Measurements from ENCODE around the gene CYP19A1. TPM values are rescaled to one million over a fixed set of nuclear protein-coding genes. Genes with fewer than 3 reads are reported as not detected.

Gene CYP19A1
- total RNA-seq, 3 donors from 2014 or later = 1.0 to 24.9 (median 6.9) TPM

DNA sequence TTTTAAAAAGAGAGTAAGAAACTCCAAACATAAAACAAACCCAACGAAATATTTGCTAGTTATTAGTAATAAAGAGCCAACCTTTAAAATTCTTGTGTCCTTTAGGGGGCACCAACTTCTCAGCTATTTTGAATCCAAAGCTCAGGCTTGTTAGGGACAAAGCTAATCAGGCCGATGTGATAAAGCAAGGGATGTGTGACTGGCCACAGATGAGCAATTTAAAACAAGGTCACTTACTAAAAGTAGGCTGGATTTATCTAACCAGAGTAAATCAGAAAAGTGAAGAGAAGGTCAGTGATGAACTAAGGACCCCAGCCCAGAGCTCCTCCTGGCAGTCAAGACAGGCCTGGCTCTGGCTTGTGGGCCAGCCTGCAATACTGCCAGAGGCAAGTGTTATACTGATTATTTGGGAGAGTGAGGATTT, 108.5 kb downstream of the CYP19A1 start:
- Histone ChIP-seq H3K4me1 (no peaks in the 10 kb centered on the region), H3K4me3 (no peak overlapping the region), H3K27ac (no peak overlapping the region), H3K36me3 (no peaks in the 10 kb centered on the region), H3K27me3 (no peaks in the 10 kb centered on the region), H3K9me3 (no peaks in the 10 kb centered on the region)
- peak in 1 of 3 donors; percentile 35 for TF ChIP-seq CTCF (IDR thresholded peaks at IDR 0.05)
- no peak for TF ChIP-seq POLR2A (IDR thresholded peaks at IDR 0.05)
- intact Hi-C loops (cut with DNase I; ENCODE audit: low total_unique reads) = no loop called here
- no peak for DNase-seq (ENCODE audit: low spot score in 2 of 2)

DNA sequence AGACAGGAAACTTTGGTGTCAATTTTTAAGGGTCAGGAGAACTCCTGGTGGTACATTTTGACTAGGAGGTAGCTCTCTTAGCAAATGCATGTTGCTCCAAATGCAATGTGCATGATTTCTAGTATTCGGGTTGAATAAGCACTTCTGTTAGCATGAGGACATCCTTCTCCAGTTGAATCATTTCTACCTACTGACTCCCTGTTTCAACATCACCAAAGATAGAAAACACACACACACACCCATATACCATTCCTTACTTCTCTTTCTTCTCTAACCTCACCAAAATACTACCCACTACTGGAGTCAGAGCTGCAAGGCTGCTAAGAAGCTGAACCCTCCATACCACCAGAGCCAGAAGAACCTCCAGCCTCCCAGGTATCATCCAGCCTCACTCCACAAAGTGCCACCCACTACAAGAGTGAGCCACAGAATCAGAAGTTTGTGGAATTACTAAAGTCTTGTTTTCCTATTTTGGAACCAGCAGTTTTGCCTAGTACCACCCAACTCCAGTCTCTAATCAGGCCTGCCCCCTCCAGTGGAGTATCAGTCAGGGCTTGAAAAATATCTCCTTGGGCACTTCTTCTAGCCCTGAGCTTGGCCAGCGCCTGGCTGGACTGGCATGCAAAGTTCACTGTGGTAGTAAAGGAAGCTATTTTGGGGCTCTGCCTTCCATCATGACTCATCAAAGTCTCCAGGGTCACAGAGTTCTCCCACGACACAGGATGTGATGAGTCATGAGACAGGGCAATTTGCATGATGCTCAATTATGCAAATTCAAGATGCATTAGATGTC, 110.3 kb downstream of the CYP19A1 start:
- DNase-seq (ENCODE audit: low spot score in 2 of 2) = no peak
- intact Hi-C loops (cut with DNase I; ENCODE audit: low total_unique reads) = no loop called here

DNA sequence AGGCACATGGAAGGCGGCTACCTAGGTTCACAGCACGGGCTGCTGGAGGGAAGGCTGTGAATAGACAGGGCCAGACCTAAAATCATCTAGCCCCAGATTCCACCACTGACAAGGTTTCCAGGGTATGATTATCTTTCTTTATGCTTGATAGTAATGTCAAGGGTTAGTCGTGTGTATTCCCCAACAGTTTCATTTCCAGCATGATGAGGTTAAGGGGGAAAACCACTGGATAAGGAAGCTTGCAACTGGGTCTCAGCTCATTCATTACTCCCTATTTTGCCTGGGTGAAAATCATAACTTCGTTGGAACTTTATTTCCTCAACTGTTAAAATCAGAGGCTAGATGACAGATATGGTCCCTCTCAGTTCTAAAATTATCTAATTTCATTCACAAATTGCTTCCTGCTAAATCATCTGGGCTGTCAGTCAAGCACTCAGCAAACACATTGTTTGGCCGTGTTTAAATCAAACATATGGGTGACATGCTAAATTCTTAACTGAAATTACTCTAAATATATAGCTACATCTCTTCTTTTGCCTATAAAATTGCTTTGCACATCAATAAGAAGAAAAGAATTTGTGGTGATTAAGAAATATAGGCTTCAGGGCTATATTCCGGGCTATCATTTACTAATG, 111.7 kb downstream of the CYP19A1 start:
- H3K9me3 ChIP-seq = no peaks in the 10 kb centered on the region
- no peaks in the 10 kb centered on the region for H3K27me3 ChIP-seq
- no peak for DNase-seq (ENCODE audit: low spot score in 2 of 2)
- no peak overlapping the region for H3K4me3 ChIP-seq
- intact Hi-C loops (cut with DNase I; ENCODE audit: low total_unique reads) = no loop called here
- H3K4me1 ChIP-seq = peaks cover 0 to 4% of the 10 kb centered on the region in 2 donors
- H3K27ac ChIP-seq = no peak overlapping the region
- H3K36me3 ChIP-seq = no peaks in the 10 kb centered on the region
- TF ChIP-seq POLR2A (IDR thresholded peaks at IDR 0.05) = no peak
- TF ChIP-seq CTCF (IDR thresholded peaks at IDR 0.05) = no peak
- no peak for TF ChIP-seq POLR2AphosphoS5 (IDR thresholded peaks at IDR 0.05)

More for the DNA sequence above, 110.3 kb downstream of the CYP19A1 start:
- Histone ChIP-seq H3K4me1 (peaks cover 0 to 4% of the 10 kb centered on the region in 2 donors), H3K27ac (no peak overlapping the region), H3K9me3 (no peaks in the 10 kb centered on the region), H3K27me3 (no peaks in the 10 kb centered on the region), H3K36me3 (no peaks in the 10 kb centered on the region), H3K4me3 (no peak overlapping the region)
- no peak for TF ChIP-seq CTCF (IDR thresholded peaks at IDR 0.05)
- no peak for TF ChIP-seq POLR2A (IDR thresholded peaks at IDR 0.05)
- no peak for TF ChIP-seq POLR2AphosphoS5 (IDR thresholded peaks at IDR 0.05)

GRCh38 chr15:51224428-51224827, 114.0 kb downstream of the CYP19A1 start:
- no peak overlapping the region for H3K4me3 ChIP-seq
- H3K4me1 ChIP-seq = peaks cover 0 to 4% of the 10 kb centered on the region in 2 donors
- no peak overlapping the region for H3K27ac ChIP-seq
- intact Hi-C loops (cut with DNase I; ENCODE audit: low total_unique reads) = no loop called here
- H3K27me3 ChIP-seq = no peaks in the 10 kb centered on the region
- TF ChIP-seq POLR2AphosphoS5 (IDR thresholded peaks at IDR 0.05) (no peak), POLR2A (IDR thresholded peaks at IDR 0.05) (no peak), CTCF (IDR thresholded peaks at IDR 0.05) (no peak)
- DNase-seq (ENCODE audit: low spot score in 2 of 2) = no peak
- H3K9me3 ChIP-seq = no peaks in the 10 kb centered on the region
- no peaks in the 10 kb centered on the region for H3K36me3 ChIP-seq

GRCh38 chr15:51223771-51224229, 114.6 kb downstream of the CYP19A1 start:
- H3K4me3 ChIP-seq = no peak overlapping the region
- H3K27me3 ChIP-seq = no peaks in the 10 kb centered on the region
- peak overlapping the region in 1 of 2 donors; percentile 19 for H3K27ac ChIP-seq
- DNase-seq (ENCODE audit: low spot score in 2 of 2) = peak in 1 of 2 donors; percentile 49
- TF ChIP-seq CTCF (IDR thresholded peaks at IDR 0.05) (no peak), POLR2A (IDR thresholded peaks at IDR 0.05) (no peak)
- H3K4me1 ChIP-seq = peaks cover 0 to 4% of the 10 kb centered on the region in 2 donors
- intact Hi-C loops (cut with DNase I; ENCODE audit: low total_unique reads) = no loop called here
- H3K9me3 ChIP-seq = no peaks in the 10 kb centered on the region
- no peaks in the 10 kb centered on the region for H3K36me3 ChIP-seq
